GM19452 (cell line): ENCODE data around the gene PLPP4.

Source experiments
- ATAC-seq: cut with Tn5 transposase; IDR thresholded peaks from one replicate; pipeline ENCODE4 v1.9.1; 2021; ENCODE audit not compliant: unreplicated experiment

PLPP4 gene

GRCh38 chr10:120516426-120516825 is 59.4 kb downstream of the PLPP4 start:
- no peak for ATAC-seq

GRCh38 chr10:120517196-120517595 is 60.2 kb downstream of the PLPP4 start:
- no peak for ATAC-seq

GRCh38 chr10:120517881-120518484 is 61.0 kb downstream of the PLPP4 start:
- ATAC-seq: no peak

GRCh38 chr10:120521880-120522279 is 64.9 kb downstream of the PLPP4 start:
- no peak for ATAC-seq

GRCh38 chr10:120527691-120528090 is 70.7 kb downstream of the PLPP4 start:
- ATAC-seq: no peak

- no peak for ATAC-seq
These were observed 73.7 kb downstream of the PLPP4 start for GRCh38 chr10:120530699-120531098.

- no peak for ATAC-seq
These were observed 81.1 kb downstream of the PLPP4 start for GRCh38 chr10:120538091-120538490.

GRCh38 chr10:120539076-120539475 is 82.0 kb downstream of the PLPP4 start:
- ATAC-seq: no peak

GRCh38 chr10:120540486-120540885 is 83.5 kb downstream of the PLPP4 start:
- ATAC-seq: no peak

- no peak for ATAC-seq
These were observed 85.0 kb downstream of the PLPP4 start for GRCh38 chr10:120541984-120542383.

GRCh38 chr10:120542591-120542990 is 85.6 kb downstream of the PLPP4 start:
- no peak for ATAC-seq

GRCh38 chr10:120543291-120543690 is 86.3 kb downstream of the PLPP4 start:
- no peak for ATAC-seq

GRCh38 chr10:120548210-120548609 is 91.2 kb downstream of the PLPP4 start:
- ATAC-seq: no peak

GRCh38 chr10:120552262-120552661 is 95.2 kb downstream of the PLPP4 start:
- no peak for ATAC-seq

- no peak for ATAC-seq
These were observed 96.9 kb downstream of the PLPP4 start for GRCh38 chr10:120553911-120554310.

- ATAC-seq: no peak
These were observed 98.4 kb downstream of the PLPP4 start for GRCh38 chr10:120555436-120555835.

GRCh38 chr10:120555842-120556532 is 99.0 kb downstream of the PLPP4 start:
- no peak for ATAC-seq

- no peak for ATAC-seq
These were observed 100.3 kb downstream of the PLPP4 start for GRCh38 chr10:120557311-120557710.

- no peak for ATAC-seq
These were observed 102.8 kb downstream of the PLPP4 start for GRCh38 chr10:120559800-120560199.

GRCh38 chr10:120562956-120563355 is 105.9 kb downstream of the PLPP4 start:
- no peak for ATAC-seq

- no peak for ATAC-seq
These were observed 113.4 kb downstream of the PLPP4 start for GRCh38 chr10:120570418-120570817.

GRCh38 chr10:120571266-120571665 is 114.2 kb downstream of the PLPP4 start:
- ATAC-seq: no peak

GRCh38 chr10:120572307-120572706 is 115.3 kb downstream of the PLPP4 start:
- ATAC-seq: no peak
